WTC11 (cell line): ENCODE measurements around the gene CAMK2B. TPM values are rescaled to one million over a fixed set of nuclear protein-coding genes. Genes with fewer than 3 reads are reported as not detected.

ENCODE experiments used
- ATAC-seq: fragments of 200-7000 bp; cut with Tn5 transposase; 2 replicates; pipeline ENCODE4 v1.10.0; 2021; ENCODE audit warnings: mild to moderate bottlenecking, moderate library complexity
- CTCF ChIA-PET: fragments of 300-600 bp; sonication (Branson Sonifier 250); formaldehyde crosslinking; loops from one replicate; lab custom pipeline; 2021; ENCODE audit warnings: antibody characterized with exemption; lab: Charles Lee
- POLR2A ChIA-PET: fragments of 350-600 bp; sonication (Branson Sonifier 250); formaldehyde crosslinking; loops from one replicate; lab custom pipeline; 2021; ENCODE audit warnings: antibody characterized with exemption; lab: Charles Lee
- DNase-seq: peaks from one replicate; pipeline ENCODE4 v3.0.0; 2021; ENCODE audit warnings: low spot score
- H3K27ac Mint-ChIP-seq: 2 replicates; pipeline ENCODE4 v1.8.0; 2021; ENCODE audit warnings: mixed read lengths
- H3K27me3 Mint-ChIP-seq: 2 replicates; pipeline ENCODE4 v1.8.0; 2021; ENCODE audit warnings: low read depth, mild to moderate bottlenecking, moderate library complexity, mixed read lengths
- H3K36me3 Mint-ChIP-seq: 2 replicates; pipeline ENCODE4 v1.8.0; 2021; ENCODE audit warnings: mixed read lengths
- H3K4me1 Mint-ChIP-seq: 2 replicates; pipeline ENCODE4 v1.8.0; 2022; ENCODE audit warnings: mixed read lengths
- H3K4me3 Mint-ChIP-seq: 2 replicates; pipeline ENCODE4 v1.8.0; 2021; ENCODE audit warnings: mild to moderate bottlenecking, moderate library complexity, mixed read lengths
- H3K9me3 Mint-ChIP-seq: 2 replicates; pipeline ENCODE4 v1.8.0; 2021; ENCODE audit warnings: mixed read lengths
- ERG ChIP-seq: fragments of 250-450 bp; sonication (Bioruptor Pico); IDR thresholded peaks from 2 replicates; pipeline ENCODE4 v1.8.0; 2021; ENCODE audit warnings: mild to moderate bottlenecking
- ETV6 ChIP-seq: sonication (generic); formaldehyde crosslinking; IDR thresholded peaks from 2 replicates; pipeline ENCODE4 v1.8.1; 2022; ENCODE audit warnings: mild to moderate bottlenecking, missing genetic modification reagents
- FOXJ3 ChIP-seq: sonication (generic); formaldehyde crosslinking; IDR thresholded peaks from 2 replicates; pipeline ENCODE4 v1.9.0; 2021; ENCODE audit warnings: missing genetic modification reagents, mild to moderate bottlenecking, borderline replicate concordance
- GTF2I ChIP-seq: fragments of 250-450 bp; sonication (Bioruptor Pico); conservative IDR thresholded peaks from 2 replicates; pipeline ENCODE4 v1.4.0; 2021; ENCODE audit warnings: mild to moderate bottlenecking
- JUN ChIP-seq: sonication (generic); formaldehyde crosslinking; IDR thresholded peaks from 2 replicates; pipeline ENCODE4 v1.8.0; 2023; ENCODE audit warnings: mild to moderate bottlenecking, missing genetic modification reagents
- MAX ChIP-seq: sonication (generic); formaldehyde crosslinking; IDR thresholded peaks from 2 replicates; pipeline ENCODE4 v1.8.0; 2022; ENCODE audit warnings: mild to moderate bottlenecking, missing genetic modification reagents
- NFYB ChIP-seq: sonication (generic); formaldehyde crosslinking; conservative IDR thresholded peaks from 2 replicates; pipeline ENCODE4 v1.8.0; 2022; ENCODE audit warnings: low read depth, missing genetic modification reagents
- RELA ChIP-seq: sonication (generic); formaldehyde crosslinking; IDR thresholded peaks from 2 replicates; pipeline ENCODE4 v1.8.1; 2022; ENCODE audit warnings: missing genetic modification reagents, mild to moderate bottlenecking, borderline replicate concordance
- RORB ChIP-seq: fragments of 250-450 bp; sonication (Bioruptor Pico); IDR thresholded peaks from 2 replicates; pipeline ENCODE4 v1.9.0; 2021; ENCODE audit warnings: mild to moderate bottlenecking
- SOX15 ChIP-seq: fragments of 250-450 bp; sonication (Bioruptor Pico); IDR thresholded peaks from 2 replicates; pipeline ENCODE4 v1.9.0; 2021; ENCODE audit warnings: mild to moderate bottlenecking
- STAT6 ChIP-seq: sonication (generic); formaldehyde crosslinking; conservative IDR thresholded peaks from 2 replicates; pipeline ENCODE4 v1.8.1; 2023; ENCODE audit warnings: mild to moderate bottlenecking, low read depth, missing genetic modification reagents, moderate library complexity
- TCF7 ChIP-seq: sonication (generic); formaldehyde crosslinking; IDR thresholded peaks from 2 replicates; pipeline ENCODE4 v1.8.0; 2022; ENCODE audit warnings: mild to moderate bottlenecking, low read depth, missing genetic modification reagents, moderate library complexity
- TEAD4 ChIP-seq: sonication (generic); formaldehyde crosslinking; IDR thresholded peaks from 2 replicates; pipeline ENCODE4 v1.8.0; 2022; ENCODE audit warnings: mild to moderate bottlenecking, missing genetic modification reagents
- TP53 ChIP-seq: sonication (generic); formaldehyde crosslinking; IDR thresholded peaks from 2 replicates; pipeline ENCODE4 v1.8.1; 2023; ENCODE audit warnings: mild to moderate bottlenecking, missing genetic modification reagents
- ZMAT4 ChIP-seq: fragments of 250-450 bp; sonication (Bioruptor Pico); IDR thresholded peaks from 2 replicates; pipeline ENCODE4 v1.9.0; 2021; ENCODE audit warnings: mild to moderate bottlenecking
- ZNF263 ChIP-seq: sonication (generic); formaldehyde crosslinking; IDR thresholded peaks from 2 replicates; pipeline ENCODE4 v1.8.1; 2022; ENCODE audit warnings: low read depth, mild to moderate bottlenecking, moderate library complexity, missing genetic modification reagents
- ZNF416 ChIP-seq: fragments of 250-450 bp; sonication (Bioruptor Pico); IDR thresholded peaks from 2 replicates; pipeline ENCODE4 v1.9.0; 2021; ENCODE audit warnings: mild to moderate bottlenecking, inconsistent platforms
- ZNF423 ChIP-seq: fragments of 250-450 bp; sonication (Bioruptor Pico); IDR thresholded peaks from 2 replicates; pipeline ENCODE4 v2.1.2; 2022; ENCODE audit warnings: mild to moderate bottlenecking, moderate library complexity
- ZNF512 ChIP-seq: sonication (generic); formaldehyde crosslinking; IDR thresholded peaks from 2 replicates; pipeline ENCODE4 v1.8.1; 2022; ENCODE audit warnings: missing genetic modification reagents, borderline replicate concordance
- ZNF532 ChIP-seq: fragments of 250-450 bp; sonication (Bioruptor Pico); IDR thresholded peaks from 2 replicates; pipeline ENCODE4 v1.9.0; 2021; ENCODE audit warnings: mild to moderate bottlenecking, borderline replicate concordance
- ZNF671 ChIP-seq: fragments of 250-450 bp; sonication (Bioruptor Pico); IDR thresholded peaks from 2 replicates; pipeline ENCODE4 v1.8.0; 2021; ENCODE audit warnings: mild to moderate bottlenecking
- ZSCAN18 ChIP-seq: fragments of 250-450 bp; sonication (Bioruptor Pico); IDR thresholded peaks from 2 replicates; pipeline ENCODE4 v2.1.2; 2022; ENCODE audit warnings: mild to moderate bottlenecking, moderate library complexity
- total RNA-seq: library from RNA; stranded (reverse); gene quantifications from 3 replicates; pipeline ENCODE4 v1.2.3, GENCODE V29; 2021

CAMK2B gene
- total RNA-seq, 1 experiment from 2014 or later = 0.44 TPM

- no peak for ATAC-seq
- Mint-ChIP-seq H3K27me3 (peaks cover 8% of the 10 kb centered on the region), H3K4me1 (peaks cover 10% of the 10 kb centered on the region), H3K36me3 (no peaks in the 10 kb centered on the region), H3K27ac (no peak overlapping the region), H3K9me3 (peaks cover 4% of the 10 kb centered on the region; the same call in 1 of the 2 replicates)
- CTCF ChIA-PET = interaction anchor here (0.8 to 1.7 kb wide), 3 partner anchors 15 to 177 kb away, joined by 3 to 4 read pairs (median 3); no protein-coding TSS in a partner anchor
- POLR2A ChIA-PET = no interaction called here
- no peak for TF ChIP-seq ZSCAN18 (CRISPR knock-in tag)
- TF ChIP-seq TEAD4 = no peak
- no peak for TF ChIP-seq ERG (CRISPR knock-in tag)
- no peak for TF ChIP-seq ETV6 (CRISPR knock-in tag)
- TF ChIP-seq RELA (CRISPR knock-in tag) = no peak
- TF ChIP-seq MAX (CRISPR knock-in tag) = no peak
- TF ChIP-seq SOX15 (CRISPR knock-in tag) = no peak
- no peak for TF ChIP-seq RORB (CRISPR knock-in tag)
- TF ChIP-seq ZNF416 (CRISPR knock-in tag) = no peak
- no peak for TF ChIP-seq JUN
- no peak for TF ChIP-seq ZNF263 (CRISPR knock-in tag)
- TF ChIP-seq GTF2I (CRISPR knock-in tag) = no peak
- no peak for TF ChIP-seq STAT6 (CRISPR knock-in tag)
- no peak for TF ChIP-seq FOXJ3 (CRISPR knock-in tag)
- TF ChIP-seq ZNF423 = no peak
- TF ChIP-seq, all 79 proteins: peak for 0
- no peak for DNase-seq
- H3K4me3 Mint-ChIP-seq = no peak overlapping the region
These were observed 152.5 kb downstream of the CAMK2B start for GRCh38 chr7:44172803-44173424.

- no peak overlapping the region for H3K27ac Mint-ChIP-seq
- CTCF ChIA-PET = no interaction called here
- POLR2A ChIA-PET = no interaction called here
- H3K27me3 Mint-ChIP-seq = peaks cover 9% of the 10 kb centered on the region
- DNase-seq (no peak), ATAC-seq (no peak)
- 0 out of 2 replicates have a peak, but pooled peaks cover 6% of the 10 kb centered on the region for H3K4me1 Mint-ChIP-seq
- H3K36me3 Mint-ChIP-seq = no peaks in the 10 kb centered on the region
- H3K9me3 Mint-ChIP-seq = peaks cover 4% of the 10 kb centered on the region; the same call in 1 of the 2 replicates
- no peak overlapping the region for H3K4me3 Mint-ChIP-seq
- no peak for TF ChIP-seq ZMAT4 (CRISPR knock-in tag)
- no peak for TF ChIP-seq ZNF671 (CRISPR knock-in tag)
- TF ChIP-seq TP53 (CRISPR knock-in tag) = no peak
- TF ChIP-seq GTF2I (CRISPR knock-in tag) = no peak
- no peak for TF ChIP-seq TCF7
- no peak for TF ChIP-seq ZNF512 (CRISPR knock-in tag)
- TF ChIP-seq NFYB (CRISPR knock-in tag) = no peak
- TF ChIP-seq ZNF532 = no peak
These were observed 153.0 kb downstream of the CAMK2B start for GRCh38 chr7:44172352-44172751.
